MM.1S (cell line): ENCODE measurements around the gene TRMT1.

Experiments used
- DNase-seq: peaks from one replicate; pipeline ENCODE4 v3.0.0-alpha.2; 2015
- H2AFZ ChIP-seq: fragments of 300-600 bp; sonication (generic); 2 replicates; pipeline ENCODE4 v1.6.0; 2016; ENCODE audit warnings: antibody characterized with exemption, low read length
- H3F3A ChIP-seq: fragments of 300-600 bp; sonication (generic); 2 replicates; pipeline ENCODE4 v1.6.1; 2016; ENCODE audit warnings: mild to moderate bottlenecking, antibody characterized with exemption, low read length, moderate library complexity, mixed read lengths; ENCODE audit not compliant: insufficient read depth
- H3K27ac ChIP-seq: fragments of 300-600 bp; sonication (generic); 2 replicates; pipeline ENCODE4 v1.5.1; 2016; ENCODE audit warnings: mild to moderate bottlenecking, low read length
- H3K27me3 ChIP-seq: fragments of 300-600 bp; sonication (generic); replicated peaks from 2 replicates; pipeline ENCODE4 v1.6.0; 2016; ENCODE audit warnings: low read length; ENCODE audit not compliant: insufficient read depth
- H3K36me3 ChIP-seq: fragments of 300-600 bp; sonication (generic); replicated peaks from 2 replicates; pipeline ENCODE4 v1.6.1; 2016; ENCODE audit warnings: mild to moderate bottlenecking, low read length, mixed read lengths; ENCODE audit not compliant: insufficient read depth
- H3K4me1 ChIP-seq: fragments of 300-600 bp; sonication (generic); 2 replicates; pipeline ENCODE4 v1.6.1; 2016; ENCODE audit warnings: low read length, mixed read lengths
- H3K4me2 ChIP-seq: fragments of 300-600 bp; sonication (generic); 2 replicates; pipeline ENCODE4 v1.6.0; 2016; ENCODE audit warnings: low read depth, low read length
- H3K4me3 ChIP-seq: fragments of 300-600 bp; sonication (generic); 2 replicates; pipeline ENCODE4 v1.5.1; 2016; ENCODE audit warnings: low read length, mixed read lengths
- H3K79me2 ChIP-seq: fragments of 300-600 bp; sonication (generic); 2 replicates; pipeline ENCODE4 v1.6.1; 2016; ENCODE audit warnings: mixed run types, low read length, mixed read lengths
- H3K9ac ChIP-seq: fragments of 300-600 bp; sonication (generic); 2 replicates; pipeline ENCODE4 v1.6.1; 2016; ENCODE audit warnings: low read length, mixed read lengths
- H3K9me2 ChIP-seq: fragments of 300-600 bp; sonication (generic); replicated peaks from 2 replicates; pipeline ENCODE4 v1.6.1; 2016; ENCODE audit warnings: mild to moderate bottlenecking, low read length, mixed read lengths; ENCODE audit not compliant: insufficient read depth
- H3K9me3 ChIP-seq: fragments of 300-600 bp; sonication (generic); replicated peaks from 2 replicates; pipeline ENCODE4 v1.6.1; 2016; ENCODE audit warnings: mild to moderate bottlenecking, low read length, mixed read lengths; ENCODE audit not compliant: insufficient read depth
- H4K20me1 ChIP-seq: fragments of 300-600 bp; sonication (generic); 2 replicates; pipeline ENCODE4 v1.6.1; 2016; ENCODE audit warnings: mild to moderate bottlenecking, low read length, moderate library complexity, mixed read lengths; ENCODE audit not compliant: insufficient read depth
- EZH2 ChIP-seq: fragments of 300-600 bp; sonication (generic); optimal IDR thresholded peaks from 2 replicates; pipeline ENCODE3; 2017; ENCODE audit warnings: low read depth, mild to moderate bottlenecking, antibody characterized with exemption, low read length, mixed read lengths
- EZH2phosphoT487 ChIP-seq: fragments of 300-600 bp; sonication (generic); IDR thresholded peaks from 2 replicates; pipeline ENCODE4 v1.6.1; 2018; ENCODE audit warnings: antibody characterized with exemption, low read length
- TF ChIP-seq, protein P1 (sequence below): fragments of 300-600 bp; sonication (generic); IDR thresholded peaks from 2 replicates; pipeline ENCODE4 v1.5.1; 2016; ENCODE audit warnings: antibody characterized with exemption, low read length, mixed read lengths

The TRMT1 gene

DNA sequence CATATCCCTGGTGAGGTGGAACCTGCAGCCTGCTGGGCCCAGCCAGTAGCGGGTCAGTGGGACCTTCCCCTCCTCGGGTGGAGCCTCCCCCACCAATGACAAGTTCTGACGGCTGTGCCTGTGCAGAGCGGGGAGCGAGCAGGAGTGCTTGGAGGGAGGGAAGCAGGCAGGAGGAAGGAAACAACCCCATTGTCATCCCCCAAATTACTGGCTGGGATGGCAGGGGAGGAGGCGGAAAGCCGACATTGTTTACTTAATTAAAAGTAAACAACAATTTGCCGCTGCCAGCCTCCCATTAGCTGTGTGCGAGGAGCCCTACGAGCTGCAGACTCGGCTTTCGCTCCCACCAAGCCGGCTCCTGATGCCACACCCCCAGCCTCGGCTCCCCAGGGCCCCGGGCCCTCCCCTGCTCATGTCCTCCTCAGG, 59.4 kb downstream of the TRMT1 start:
- no peaks in the 10 kb centered on the region for H4K20me1 ChIP-seq
- DNase-seq, result no peak
- no peaks in the 10 kb centered on the region for H3K36me3 ChIP-seq
- TF ChIP-seq EZH2 (no peak), EZH2phosphoT487 (no peak)
- TF ChIP-seq, protein P1, sequence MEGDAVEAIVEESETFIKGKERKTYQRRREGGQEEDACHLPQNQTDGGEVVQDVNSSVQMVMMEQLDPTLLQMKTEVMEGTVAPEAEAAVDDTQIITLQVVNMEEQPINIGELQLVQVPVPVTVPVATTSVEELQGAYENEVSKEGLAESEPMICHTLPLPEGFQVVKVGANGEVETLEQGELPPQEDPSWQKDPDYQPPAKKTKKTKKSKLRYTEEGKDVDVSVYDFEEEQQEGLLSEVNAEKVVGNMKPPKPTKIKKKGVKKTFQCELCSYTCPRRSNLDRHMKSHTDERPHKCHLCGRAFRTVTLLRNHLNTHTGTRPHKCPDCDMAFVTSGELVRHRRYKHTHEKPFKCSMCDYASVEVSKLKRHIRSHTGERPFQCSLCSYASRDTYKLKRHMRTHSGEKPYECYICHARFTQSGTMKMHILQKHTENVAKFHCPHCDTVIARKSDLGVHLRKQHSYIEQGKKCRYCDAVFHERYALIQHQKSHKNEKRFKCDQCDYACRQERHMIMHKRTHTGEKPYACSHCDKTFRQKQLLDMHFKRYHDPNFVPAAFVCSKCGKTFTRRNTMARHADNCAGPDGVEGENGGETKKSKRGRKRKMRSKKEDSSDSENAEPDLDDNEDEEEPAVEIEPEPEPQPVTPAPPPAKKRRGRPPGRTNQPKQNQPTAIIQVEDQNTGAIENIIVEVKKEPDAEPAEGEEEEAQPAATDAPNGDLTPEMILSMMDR, result no peak
- no peak overlapping the region for H3K27ac ChIP-seq
- H3F3A ChIP-seq, result no peaks in the 10 kb centered on the region
- no peaks in the 10 kb centered on the region for H3K9me3 ChIP-seq
- H3K27me3 ChIP-seq, result peaks cover 46% of the 10 kb centered on the region
- no peak overlapping the region for H2AFZ ChIP-seq
- H3K4me2 ChIP-seq, result no peak overlapping the region
- no peaks in the 10 kb centered on the region for H3K79me2 ChIP-seq
- H3K4me1 ChIP-seq, result no peaks in the 10 kb centered on the region
- H3K9ac ChIP-seq, result no peak overlapping the region
- H3K9me2 ChIP-seq, result no peaks in the 10 kb centered on the region
- no peak overlapping the region for H3K4me3 ChIP-seq

DNA sequence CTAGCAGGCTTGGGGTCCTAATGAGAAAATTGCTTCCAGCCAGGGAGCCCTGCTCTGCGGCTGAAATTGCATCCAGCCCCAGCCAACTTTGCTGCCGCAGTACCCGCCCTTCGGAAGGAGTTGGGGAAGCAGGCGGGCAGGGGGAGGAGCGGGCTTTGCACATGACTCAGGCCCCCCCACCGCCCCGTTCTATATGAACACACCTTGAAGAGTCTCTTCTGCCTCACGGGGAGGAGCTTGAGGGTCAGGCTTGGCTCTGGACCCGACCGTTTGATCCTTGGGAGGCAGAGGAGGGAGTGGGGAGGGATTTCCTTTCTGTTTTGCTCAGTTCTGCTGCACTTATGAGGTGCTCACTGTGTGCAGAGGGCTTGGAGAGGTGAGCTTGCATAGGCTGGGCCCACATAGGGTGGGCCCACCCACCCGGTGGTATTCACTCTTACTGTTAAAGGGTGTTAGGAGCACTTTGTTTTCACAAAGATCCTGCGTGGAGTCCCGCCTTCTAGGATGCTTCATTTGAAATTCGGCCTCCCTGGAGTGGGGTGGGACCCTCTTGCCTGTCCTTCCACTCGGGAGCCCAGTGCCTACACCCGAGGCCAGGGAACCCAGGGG, 60.4 kb downstream of the TRMT1 start:
- Histone ChIP-seq H3K4me1 (peaks cover 4% of the 10 kb centered on the region), H3K27me3 (peaks cover 39% of the 10 kb centered on the region), H3K4me3 (no peak overlapping the region), H3K4me2 (no peak overlapping the region), H3K9ac (no peak overlapping the region), H2AFZ (no peak overlapping the region), H3K9me2 (no peaks in the 10 kb centered on the region), H4K20me1 (no peaks in the 10 kb centered on the region), H3K79me2 (no peaks in the 10 kb centered on the region), H3K36me3 (no peaks in the 10 kb centered on the region), H3K9me3 (no peaks in the 10 kb centered on the region), H3K27ac (no peak overlapping the region), H3F3A (no peaks in the 10 kb centered on the region)
- no peak for DNase-seq
- no peak for TF ChIP-seq EZH2
- TF ChIP-seq, protein P1, result no peak
- no peak for TF ChIP-seq EZH2phosphoT487

DNA sequence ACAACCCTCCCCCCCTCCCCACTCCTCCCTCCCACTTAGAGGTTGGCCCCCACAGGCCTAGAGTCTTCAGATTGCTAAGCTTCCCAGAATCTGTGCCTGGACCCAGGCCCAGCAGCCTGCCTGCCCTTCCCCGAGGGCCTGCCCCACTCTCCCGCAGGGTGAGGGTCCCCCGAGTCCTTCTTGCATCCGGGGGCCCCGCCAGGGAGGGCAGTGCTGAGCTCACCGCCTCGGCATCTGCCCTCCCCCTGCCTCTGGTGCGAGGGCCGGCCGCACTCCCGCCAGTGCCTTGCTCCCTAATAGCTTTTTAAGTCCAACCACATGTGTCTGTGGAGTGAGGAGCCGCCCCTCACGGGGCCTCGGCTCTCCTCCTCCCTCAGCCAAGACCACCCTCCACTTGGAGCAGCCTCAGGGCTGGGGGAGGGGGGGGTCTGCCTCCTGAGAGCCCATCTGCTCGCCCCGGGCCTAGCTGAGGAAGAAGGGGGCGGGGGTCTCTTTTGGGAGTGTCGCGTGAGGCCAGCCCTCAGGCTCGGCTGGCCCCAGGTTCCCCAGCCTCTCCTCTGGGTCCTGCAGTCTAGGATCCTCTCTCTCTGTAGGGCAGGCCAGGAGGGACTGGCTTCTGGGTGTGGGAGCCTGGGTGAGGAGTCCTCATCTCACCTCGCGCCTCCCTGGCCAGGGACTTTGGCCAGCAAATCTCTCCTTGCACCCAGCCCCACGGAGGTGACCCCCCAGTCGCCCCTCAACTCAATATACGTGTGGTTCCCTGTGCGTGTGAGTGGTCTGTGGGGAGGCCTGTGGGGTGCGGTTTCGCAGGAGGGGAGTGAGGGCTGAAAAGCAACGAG, 61.1 kb downstream of the TRMT1 start:
- Histone ChIP-seq H3K4me2 (no peak overlapping the region), H3K9ac (no peak overlapping the region), H3K36me3 (no peaks in the 10 kb centered on the region), H3F3A (no peaks in the 10 kb centered on the region), H3K4me3 (no peak overlapping the region), H4K20me1 (no peaks in the 10 kb centered on the region), H3K27me3 (peaks cover 35% of the 10 kb centered on the region), H3K27ac (no peak overlapping the region), H3K9me2 (no peaks in the 10 kb centered on the region), H3K4me1 (peaks cover 7% of the 10 kb centered on the region), H3K9me3 (no peaks in the 10 kb centered on the region), H2AFZ (no peak overlapping the region), H3K79me2 (no peaks in the 10 kb centered on the region)
- DNase-seq, result no peak
- no peak for TF ChIP-seq EZH2phosphoT487
- TF ChIP-seq, protein P1, result no peak
- TF ChIP-seq EZH2, result no peak
